Esophagus muscularis mucosa (tissue), 4 donors: Measurements from ENCODE around the gene OBP2A.

Source experiments
- EP300 ChIP-seq: sonication (generic); formaldehyde crosslinking; IDR thresholded peaks from one replicate; pipeline ENCODE4 v1.6.1; 2017; ENCODE audit warnings: antibody characterized with exemption
- POLR2A ChIP-seq: fragments of 450-650 bp; IDR thresholded peaks from one replicate; pipeline ENCODE4 v1.6.1; 2017; ENCODE audit warnings: antibody characterized with exemption, moderate library complexity, mild to moderate bottlenecking, low read depth
- POLR2AphosphoS5 ChIP-seq, 2 donors: sonication (generic); formaldehyde crosslinking; IDR thresholded peaks; one replicate each; pipeline ENCODE4 v1.6.1; 2017; ENCODE audit warnings: antibody characterized with exemption in 2 of 2
- TF ChIP-seq, protein P1 (sequence below), 3 experiments: fragments of 200-600 bp in 2 of 3; fragments of 450-650 bp in 1 of 3; sonication (generic) in 2 of 3; IDR thresholded peaks; one replicate each; pipeline ENCODE4 v1.5.1; 2017 to 2019; ENCODE audit warnings: antibody characterized with exemption in 3 of 3, mild to moderate bottlenecking in 2 of 3, moderate library complexity in 1 of 3

DNA sequence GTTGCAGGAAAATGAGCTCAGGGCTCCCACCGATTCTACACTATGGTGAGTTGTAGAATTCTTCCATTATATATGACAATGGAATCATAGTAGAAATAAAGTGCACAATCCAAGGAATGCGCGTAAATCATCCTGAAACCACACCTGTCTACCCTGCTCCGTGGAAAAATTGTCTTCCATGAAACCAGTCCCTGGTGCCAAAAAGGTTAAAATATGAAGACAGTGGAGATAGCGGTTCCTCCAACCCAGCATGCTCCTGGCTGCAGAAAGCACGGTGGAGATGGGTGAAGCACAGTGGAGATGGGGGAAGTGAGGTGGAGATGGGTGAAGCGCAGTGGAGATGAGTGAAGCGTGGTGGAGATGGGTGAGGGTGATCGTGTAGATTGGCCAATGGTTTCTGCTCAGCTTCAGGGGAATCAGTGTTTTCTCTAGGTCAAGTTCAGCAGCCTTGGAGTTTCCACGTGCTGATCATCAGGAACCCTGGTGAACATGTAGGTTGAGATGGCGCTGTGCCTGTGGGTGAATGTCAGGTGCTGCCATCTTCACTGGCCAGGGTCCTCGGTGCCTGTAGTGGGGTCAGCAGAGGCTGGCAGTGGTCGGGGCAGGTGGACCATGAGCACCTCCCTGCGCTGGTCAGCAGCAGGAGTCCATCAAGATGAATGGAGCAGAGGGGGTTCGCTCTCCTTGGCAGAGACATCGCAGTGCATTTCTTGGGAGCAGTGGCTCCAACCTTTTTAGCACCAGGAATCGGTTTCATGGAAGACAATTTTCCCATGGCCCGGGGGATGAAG, 35.9 kb downstream of the OBP2A start:
- TF ChIP-seq, protein P1, sequence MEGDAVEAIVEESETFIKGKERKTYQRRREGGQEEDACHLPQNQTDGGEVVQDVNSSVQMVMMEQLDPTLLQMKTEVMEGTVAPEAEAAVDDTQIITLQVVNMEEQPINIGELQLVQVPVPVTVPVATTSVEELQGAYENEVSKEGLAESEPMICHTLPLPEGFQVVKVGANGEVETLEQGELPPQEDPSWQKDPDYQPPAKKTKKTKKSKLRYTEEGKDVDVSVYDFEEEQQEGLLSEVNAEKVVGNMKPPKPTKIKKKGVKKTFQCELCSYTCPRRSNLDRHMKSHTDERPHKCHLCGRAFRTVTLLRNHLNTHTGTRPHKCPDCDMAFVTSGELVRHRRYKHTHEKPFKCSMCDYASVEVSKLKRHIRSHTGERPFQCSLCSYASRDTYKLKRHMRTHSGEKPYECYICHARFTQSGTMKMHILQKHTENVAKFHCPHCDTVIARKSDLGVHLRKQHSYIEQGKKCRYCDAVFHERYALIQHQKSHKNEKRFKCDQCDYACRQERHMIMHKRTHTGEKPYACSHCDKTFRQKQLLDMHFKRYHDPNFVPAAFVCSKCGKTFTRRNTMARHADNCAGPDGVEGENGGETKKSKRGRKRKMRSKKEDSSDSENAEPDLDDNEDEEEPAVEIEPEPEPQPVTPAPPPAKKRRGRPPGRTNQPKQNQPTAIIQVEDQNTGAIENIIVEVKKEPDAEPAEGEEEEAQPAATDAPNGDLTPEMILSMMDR (IDR thresholded peaks at IDR 0.05) = no peak
- TF ChIP-seq POLR2A = no peak
- TF ChIP-seq POLR2AphosphoS5 (IDR thresholded peaks at IDR 0.05) = no peak
- TF ChIP-seq EP300 = no peak
